Measurements from ENCODE around the gene MYL4.
A peak's percentile ranks its signal among the peaks of the same experiment; 100 is the strongest.
"Not testable (repeated sequence)": the region's sequence is repeated elsewhere in the genome, so short reads cannot be mapped to it uniquely, and the experiment has no call there.

The MYL4 gene

DNA sequence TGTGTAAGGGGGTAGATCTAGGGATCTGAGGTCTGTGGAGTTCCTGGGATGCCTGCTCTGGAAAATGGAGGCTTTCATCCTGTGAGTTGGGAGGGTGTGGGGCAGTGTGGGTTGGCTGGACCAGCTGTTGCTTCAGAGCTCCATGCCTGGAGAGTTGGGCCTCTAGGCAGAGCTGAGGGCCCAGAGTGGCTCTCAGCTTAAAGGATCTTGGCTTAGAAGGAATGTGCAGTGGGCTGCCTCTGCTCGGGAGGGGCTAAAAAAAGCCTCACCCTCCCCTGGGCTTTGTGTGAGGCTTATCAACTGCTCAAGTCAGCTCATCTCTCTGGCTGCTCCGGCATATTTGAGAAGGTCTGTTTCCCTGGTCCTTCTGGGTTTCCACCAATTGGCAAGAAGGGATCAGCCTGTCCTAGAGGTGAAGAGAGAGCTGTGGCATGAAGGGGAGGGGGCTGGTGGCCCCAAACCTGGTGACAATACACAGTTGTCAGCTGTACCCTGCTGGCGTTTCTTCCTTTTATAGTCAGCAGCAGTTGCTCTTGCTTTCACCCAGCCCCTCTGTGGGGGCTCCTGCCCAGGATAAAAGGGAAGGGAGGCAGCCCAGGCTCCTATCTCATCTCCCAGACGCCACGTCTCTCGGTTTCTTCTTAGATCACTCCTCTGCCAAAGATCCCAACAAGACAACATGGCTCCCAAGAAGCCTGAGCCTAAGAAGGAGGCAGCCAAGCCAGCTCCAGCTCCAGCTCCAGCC, at the start of gene MYL4:
Gene MYL4 (plus strand): TSS at position 605 of the 745 bp plus-strand sequence. CDS start 75 bp downstream, at position 680.
- DNase-seq = no peak
- ATAC-seq = no peak

DNA sequence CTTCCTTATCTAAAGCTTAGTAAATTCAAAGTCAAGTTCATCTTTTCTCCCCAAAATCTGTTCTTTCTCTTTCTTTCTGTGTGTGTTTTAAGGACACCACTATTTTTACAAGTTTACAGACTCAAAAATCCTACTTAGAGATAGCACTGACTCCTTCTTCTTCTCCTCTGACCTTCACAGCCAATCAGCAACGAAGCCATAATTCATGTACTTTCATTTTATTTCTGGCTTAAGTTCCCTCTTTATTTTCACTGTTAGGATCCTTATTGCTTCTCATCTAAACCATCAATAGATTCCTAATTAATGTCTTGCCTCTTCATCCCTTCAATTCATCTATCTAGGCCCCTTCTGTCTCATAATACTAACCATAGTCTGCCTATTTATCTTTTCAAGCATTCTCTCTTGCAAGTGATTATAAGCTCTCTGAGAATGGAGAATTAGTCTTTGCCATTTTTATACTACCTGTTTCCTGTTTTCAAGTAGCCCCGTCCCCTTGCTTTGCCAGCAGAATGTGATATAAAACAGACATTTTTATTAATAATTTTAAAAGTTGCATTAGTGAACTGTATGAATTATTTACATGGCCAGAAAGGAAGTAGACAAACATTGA, 47.0 kb upstream of the MYL4 start:
- ATAC-seq (no peak), DNase-seq (no peak)

DNA sequence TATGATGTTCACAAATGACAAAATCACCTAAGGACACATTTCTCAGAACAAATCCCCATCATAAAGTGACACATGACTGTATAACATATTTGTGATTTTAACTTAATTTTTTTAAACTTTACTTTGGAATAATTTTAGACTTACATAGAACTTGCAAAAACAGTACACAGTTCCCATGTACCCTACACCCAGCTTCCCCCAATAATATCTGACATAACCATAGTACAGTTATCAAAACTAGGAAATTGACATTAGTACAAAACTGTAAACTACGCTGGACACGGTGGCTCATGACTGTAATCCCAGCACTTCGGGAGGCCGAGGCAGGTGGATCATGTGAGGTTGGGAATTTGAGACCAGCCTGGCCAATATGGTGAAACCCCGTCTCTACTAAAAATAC, 44.9 kb upstream of the MYL4 start:
- DNase-seq (no peak), ATAC-seq (no peak)

DNA sequence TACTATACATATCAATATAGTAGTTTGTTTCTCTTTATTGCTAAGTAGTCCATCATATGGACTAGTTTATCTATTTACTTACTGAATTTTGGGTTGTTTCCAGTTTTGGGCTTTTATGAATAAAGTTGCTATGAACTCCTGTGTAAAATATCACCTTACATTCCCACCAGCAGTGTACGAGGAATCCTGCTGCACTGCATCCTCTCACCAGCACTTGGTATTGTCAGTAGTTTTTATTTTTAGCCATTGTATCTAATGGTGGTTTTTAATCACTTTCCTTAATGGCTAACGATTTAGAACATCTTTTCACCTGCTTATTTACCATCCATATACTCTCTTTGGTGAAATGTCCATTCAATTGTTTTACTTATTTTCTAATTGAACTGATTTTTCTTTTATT, 44.0 kb upstream of the MYL4 start:
- no peak for ATAC-seq
- DNase-seq = no peak

DNA sequence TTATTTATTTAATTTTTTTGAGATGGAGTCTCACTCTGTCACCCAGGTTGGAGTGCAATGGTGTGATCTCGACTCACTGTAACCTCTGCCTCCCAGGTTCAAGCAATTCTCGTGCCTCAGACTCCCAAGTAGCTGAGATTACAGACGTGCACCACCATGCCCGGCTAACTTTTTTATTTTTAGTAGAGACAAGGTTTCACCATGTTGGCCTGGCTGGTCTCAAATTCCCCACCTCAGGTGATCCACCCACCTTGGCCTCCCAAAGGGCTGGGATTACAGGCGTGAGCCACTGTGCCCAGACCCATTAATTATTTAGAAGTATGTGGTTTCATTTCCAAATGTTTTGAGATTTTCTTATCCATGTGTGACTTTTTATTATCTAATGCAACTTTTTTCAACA, 42.3 kb upstream of the MYL4 start:
- not testable (repeated sequence) for DNase-seq, ATAC-seq

DNA sequence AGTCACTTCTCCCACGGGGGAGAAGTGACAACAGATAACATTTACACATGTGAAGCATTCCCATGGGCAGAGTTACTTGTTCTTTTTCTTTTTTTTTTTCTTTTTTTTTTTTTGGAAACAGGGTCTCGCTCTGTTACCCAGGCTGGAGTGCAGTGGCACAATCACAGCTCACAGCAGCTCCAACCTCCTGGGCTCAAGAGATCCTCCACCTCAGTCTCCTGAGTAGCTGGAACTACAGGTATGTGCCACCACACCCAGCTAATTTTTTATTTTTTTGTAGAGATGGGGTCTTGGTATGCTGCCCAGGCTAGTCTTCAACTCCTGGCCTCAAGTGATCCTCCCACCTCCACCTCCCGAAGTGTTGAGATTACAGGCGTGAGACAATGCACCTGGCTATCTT, 40.3 kb upstream of the MYL4 start:
- ATAC-seq, DNase-seq: not testable (repeated sequence)

DNA sequence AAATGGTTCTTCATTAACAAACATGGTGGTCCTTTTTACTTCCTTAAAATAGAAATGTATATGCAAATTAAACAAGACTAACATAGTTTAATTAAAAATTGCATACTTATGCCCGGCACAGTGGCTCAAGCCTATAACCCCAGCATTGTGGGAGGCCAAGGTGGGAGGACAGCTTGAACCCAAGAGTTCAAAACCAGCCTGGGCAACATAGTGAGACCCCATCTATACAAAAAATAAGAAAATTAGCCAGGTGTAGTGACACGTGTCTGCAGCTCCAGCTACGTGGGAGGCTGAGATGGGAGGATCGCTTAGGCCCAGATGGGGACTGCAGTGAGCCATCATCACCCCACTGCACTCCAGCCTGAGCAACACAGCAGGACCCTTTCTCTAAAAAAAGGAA, 38.4 kb upstream of the MYL4 start:
- no peak for ATAC-seq

DNA sequence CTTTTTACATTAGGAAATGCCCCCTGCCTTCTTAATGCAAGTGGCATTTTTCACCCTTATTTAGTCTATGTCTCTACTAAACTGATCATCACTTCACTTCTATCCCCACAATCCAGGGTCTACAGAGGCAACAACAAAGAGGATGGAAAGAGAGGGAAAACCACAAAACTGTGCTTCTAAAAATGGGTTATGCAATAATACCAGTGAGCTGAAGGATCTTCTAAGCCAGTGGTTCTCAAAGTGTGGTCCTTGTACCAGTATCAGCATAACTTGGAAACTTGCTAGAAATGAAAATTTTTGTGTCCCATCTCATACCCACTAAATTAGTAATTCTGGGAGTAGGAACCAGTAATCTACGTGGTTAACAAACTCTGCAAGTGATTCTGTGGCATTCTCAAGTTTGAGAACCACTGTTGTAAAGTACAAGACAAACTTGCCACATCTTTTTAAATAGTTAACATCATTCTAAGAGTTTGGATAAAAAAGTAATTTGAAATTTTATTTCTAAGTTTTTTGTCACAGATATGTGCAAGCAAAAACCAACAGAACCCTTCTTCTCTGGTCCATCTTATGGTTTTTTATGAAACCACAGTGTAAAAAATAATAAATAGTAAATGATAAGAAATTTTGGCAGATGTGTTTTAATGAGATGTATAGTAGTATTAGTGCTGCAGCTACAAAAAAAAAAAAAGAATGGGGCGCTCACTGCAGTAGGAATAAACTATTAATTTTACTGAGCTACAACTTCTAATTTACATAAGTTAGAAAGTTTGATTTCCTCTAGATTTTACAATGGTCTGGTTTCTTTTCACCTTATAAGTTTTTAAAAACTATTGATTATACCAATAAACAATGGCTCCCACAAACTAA, 36.2 kb upstream of the MYL4 start:
- DNase-seq (no peak), ATAC-seq (no peak)

More for the DNA sequence above, 38.4 kb upstream of the MYL4 start:
- no peak for DNase-seq

DNA sequence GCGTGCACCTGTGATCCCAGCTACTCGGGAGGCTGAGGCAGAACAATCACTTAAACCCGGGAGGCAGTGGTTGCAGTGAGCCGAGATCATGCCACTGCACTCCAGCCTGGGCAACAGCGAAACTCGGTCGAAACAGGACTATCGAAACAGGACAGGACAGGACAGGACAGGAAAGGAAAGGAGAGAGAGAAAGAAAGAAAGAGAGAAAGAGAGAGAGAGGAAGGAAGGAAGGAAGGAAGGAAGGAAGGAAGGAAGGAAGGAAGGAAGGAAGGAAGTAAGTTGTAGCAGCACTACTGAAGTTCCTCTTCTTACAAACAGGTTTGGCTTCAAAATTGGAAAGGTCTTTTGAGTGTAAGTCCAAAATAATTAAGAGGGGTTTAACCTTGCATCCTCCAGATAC, 34.3 kb upstream of the MYL4 start:
- ATAC-seq, DNase-seq: not testable (repeated sequence)

DNA sequence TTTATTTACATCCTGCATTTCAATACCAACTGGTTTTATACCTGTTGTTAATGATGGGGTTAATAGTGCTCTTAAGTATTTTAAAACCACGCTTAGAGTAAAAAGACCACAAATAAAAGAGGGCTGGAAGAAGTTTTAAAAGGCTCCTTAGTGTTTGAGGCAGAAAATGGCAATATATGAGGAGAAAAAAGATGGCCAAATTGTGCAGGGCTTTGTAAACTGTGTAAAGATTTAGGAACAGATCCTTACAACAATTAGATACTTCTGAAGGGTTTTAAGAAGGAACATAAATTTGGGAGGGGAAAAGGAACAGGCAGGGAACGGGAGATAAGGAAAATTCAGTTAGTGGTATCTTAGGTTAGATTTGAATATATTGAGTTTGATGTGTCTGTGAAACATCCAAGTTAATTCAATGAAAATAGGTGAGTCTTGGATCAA, 32.7 kb upstream of the MYL4 start:
- no peak for ATAC-seq

DNA sequence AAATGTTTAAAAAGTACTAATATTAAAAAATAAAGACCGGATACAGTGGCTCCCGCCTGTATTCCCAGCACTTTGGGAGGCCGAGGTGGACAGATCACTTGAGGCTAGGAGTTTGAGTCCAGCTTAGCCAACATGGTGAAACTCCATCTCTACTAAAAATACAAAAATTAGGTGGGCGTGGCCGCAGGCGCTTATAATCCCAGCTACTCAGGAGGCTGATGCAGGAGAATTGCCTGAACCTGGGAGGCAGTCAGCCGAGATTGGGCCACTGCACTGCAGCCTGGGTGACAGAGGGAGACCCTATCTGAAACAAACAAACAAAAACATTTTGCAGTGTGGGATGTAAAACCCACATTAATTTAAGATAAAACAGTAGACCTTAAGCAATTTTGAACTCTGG, 31.9 kb upstream of the MYL4 start:
- ATAC-seq = no peak
- no peak for DNase-seq

More for the DNA sequence above, 32.7 kb upstream of the MYL4 start:
- no peak for DNase-seq

DNA sequence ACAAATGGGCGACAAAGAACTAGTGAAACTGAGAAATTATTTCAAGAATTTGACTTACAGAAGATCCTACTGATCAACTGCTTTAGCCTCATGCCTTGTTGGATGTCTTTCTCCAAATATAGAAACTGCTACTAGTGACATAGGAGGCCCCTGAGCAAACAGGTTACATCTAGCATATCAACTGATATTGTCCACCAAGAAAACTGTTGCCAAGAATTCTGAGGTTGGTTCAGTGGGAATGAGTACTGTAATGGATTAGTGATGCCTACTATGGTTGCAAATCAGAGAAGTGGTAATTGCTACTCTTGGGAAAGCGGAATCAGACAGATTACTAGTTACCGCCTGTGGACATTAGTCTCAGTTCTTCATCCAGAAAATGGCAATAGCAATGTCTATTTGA, 30.0 kb upstream of the MYL4 start:
- ATAC-seq = no peak
- DNase-seq = no peak

DNA sequence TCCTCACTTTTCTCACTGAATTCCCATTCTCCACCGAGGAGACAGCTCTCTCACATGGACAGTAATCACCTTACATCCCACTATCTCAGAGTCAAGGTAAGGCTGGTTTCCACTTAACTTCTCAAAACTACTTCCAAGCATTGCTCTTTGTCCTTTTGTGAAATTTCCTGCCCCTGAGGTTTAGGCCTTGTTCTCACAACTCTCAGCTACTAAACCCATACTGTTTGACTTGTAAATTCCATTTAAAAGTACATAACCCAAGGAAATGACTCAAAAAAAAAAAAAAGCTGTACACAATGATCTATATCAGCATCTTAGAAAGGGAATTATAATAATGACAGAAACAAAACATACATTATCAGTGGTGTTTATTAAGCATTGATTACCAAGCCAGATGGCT, 28.8 kb upstream of the MYL4 start:
- no peak for ATAC-seq
- DNase-seq = no peak

DNA sequence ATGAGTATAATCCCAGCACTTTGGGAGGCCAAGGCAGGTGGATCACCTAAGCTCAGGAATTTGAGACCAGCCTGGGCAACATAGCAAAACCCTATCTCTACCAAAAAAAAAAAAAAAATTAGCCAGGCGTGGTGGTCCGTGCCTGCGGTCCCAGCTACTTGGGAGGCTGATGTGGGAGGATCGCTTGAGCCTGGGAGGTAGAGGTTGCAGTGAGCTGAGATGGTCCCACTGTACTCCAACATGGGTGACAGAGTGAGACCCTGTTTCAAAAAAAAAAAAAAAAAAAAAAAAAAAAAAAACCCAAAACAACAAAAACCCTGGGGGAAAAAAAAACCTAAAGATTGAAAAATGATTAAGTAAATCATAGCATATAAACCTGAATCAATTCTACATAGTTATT, 28.2 kb upstream of the MYL4 start:
- not testable (repeated sequence) for ATAC-seq, DNase-seq

DNA sequence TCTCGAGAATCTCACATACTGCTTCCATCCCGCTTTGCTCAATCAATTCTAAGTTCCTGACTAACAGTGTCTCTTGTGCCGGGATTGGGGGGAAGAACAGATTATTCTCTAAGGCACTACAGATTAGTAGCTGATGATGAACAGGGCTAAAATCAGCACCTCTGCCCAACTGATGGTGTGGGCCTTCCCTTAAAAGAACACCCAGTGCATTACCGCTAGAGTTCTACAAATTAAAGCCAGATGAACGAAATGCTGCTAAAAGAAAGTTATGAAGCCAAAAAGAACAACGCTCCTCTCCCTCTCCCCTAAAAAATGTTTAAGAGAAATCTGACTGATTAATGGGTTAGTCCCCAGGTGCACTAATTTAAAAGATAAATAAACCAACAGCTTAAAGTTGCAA, 24.5 kb upstream of the MYL4 start:
- DNase-seq (no peak), ATAC-seq (no peak)

DNA sequence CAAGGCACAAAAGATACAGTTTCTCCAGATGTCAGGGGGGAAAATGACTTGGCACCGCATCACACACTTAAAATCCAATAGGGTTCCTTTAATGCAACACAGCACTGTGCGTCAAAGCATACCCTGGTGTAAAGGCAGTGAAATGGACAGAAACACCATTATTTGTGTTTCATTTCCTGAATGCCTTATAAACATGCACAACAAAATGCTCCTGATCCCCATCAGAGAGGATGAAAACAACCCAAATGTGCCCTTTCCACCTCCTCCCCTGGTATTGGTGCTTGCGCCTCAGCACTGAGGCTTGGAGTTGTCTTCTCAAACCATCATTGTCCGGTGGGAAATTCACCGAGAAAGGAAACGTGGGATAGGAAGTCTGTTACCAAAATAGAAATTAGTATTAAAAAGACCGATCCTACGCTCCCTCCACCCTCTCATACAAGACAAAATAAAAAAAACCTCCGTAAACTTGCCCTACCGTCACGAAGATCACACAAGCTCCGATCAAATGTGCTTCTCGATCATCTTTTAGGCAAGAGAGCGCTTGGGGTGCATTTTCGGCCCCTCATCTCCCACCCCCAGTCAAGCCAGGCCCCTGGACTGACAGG, 20.8 kb upstream of the MYL4 start:
- no peak for DNase-seq

DNA sequence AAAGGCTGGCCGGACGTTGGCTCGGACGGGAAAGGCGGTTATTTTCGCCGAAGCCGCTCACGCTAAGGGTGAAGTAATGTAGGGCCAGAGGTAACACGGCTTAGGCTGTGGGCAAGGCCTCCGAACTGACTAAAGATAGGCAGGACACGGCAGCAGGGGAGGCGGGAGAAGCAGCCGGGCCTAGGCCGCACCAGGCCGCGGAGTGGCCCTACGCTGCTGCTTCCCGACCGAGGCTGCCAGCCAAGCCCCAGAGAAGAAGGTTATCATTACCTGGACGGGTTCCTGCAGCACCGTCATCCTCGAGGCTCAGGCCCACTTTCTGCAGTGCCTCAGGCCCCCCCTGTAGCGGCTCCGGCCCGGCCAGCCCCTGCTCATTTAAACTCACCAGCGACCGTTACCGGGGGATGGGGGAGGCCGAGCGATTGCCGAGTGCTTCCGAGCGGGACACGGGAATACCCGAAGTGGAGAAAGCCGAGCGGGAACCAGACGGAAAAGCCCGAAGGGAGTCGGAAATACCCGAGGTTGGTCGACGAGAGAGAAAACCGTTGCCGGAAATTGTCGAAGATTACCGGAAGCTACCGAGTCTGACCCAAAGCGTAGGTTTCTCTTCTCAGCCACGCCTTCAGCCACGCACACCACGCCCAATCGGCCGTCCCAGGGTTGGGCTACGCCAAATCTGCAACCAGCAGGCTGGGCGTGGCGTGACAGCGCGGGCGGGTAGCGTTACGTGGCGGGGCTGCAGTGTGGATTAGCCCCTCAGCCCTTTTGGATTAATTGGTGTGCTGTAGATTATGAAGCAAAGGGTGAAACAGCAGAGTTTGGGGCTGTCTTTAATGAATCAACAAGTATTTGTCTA, 20.0 kb upstream of the MYL4 start, which contains the start of gene CDC27:
Gene CDC27 (minus strand): TSS at position 420 of the 856 bp plus-strand sequence. CDS start 123 bp downstream, at position 297.
- DNase-seq (peak; percentile 100), ATAC-seq (peak; percentile 97)

More for the DNA sequence above, 20.8 kb upstream of the MYL4 start:
- ATAC-seq = no peak

DNA sequence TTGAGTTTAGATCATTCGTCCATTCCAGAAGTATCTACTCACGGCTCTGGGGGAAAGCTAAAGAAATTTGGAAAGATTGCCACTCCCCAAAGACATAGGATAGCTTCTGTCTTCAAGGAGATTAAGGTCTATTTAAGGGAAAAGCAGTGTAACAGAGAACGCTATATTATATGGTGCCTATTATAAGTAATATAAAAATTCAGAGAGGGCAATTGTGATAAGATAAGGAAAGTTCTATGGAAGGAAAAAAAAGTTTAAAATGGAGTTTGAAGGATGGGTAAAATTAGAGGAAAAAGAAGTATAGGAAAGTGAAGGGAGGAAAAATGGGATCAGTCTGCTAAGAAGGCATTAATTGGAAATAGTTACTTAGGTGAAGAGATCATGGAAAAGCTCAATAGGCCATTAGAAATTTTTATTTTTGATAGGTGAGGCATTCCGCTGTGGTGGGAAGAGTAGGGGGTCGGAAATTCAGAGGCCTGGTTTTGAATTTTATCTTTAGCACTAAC, 19.4 kb upstream of the MYL4 start:
- ATAC-seq (no peak), DNase-seq (no peak)

DNA sequence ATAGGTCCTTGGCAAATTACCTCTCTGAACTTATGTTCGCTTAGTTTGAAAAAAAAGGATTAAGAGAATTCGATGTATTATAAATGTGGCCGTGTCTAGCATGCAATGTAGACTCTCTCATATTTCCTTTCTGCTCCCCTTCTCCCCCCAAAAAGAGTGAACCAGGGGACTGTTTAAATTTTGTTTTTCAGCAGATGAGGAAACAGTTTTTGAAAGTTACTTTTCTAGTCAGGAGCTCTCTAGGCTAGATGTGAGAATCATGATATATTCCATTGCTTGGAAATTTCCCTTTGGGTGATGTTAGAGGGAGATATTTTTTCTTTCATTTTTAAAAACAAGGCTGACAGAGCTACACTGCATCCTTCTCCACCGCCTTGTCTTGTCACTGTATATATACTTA, 18.9 kb upstream of the MYL4 start:
- ATAC-seq (no peak), DNase-seq (no peak)

DNA sequence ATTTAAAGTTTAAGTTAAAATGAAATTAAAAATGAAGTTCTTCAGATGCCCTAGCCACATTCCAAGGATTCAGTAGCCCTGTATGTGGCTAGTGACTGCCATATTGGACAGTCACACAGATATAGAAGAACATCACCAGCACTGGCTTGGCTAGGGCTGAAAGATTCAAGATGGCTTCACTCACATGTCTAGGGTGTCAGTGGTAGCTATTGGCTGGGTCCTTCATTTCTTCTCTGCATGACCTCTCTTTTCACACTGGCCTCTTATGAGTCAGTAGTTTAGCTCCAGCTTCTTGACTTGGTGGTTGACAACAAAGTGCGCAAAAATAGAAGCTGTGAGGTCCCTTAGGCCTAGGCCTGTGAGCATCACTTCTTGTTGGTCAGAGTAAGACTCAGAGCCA, 18.4 kb upstream of the MYL4 start:
- no peak for DNase-seq
- ATAC-seq = no peak

DNA sequence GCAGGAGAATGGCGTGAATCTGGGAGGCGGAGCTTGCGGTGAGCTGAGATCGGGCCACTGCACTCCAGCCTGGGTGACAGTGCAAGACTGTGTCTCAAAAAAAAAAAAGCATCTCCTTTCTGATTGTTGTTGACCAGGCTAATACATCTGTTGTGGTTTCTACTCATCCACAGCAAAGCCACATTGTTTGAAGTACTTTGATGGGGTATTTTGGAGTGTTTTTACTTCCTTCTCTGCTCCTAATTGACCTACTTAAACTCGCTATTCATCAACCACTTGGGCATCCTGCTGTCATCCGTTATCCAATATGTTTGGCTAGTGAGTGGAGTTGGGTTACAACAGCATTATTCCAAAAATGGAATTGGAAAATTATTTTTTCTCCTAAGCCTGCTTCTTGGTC, 16.6 kb upstream of the MYL4 start:
- ATAC-seq (no peak), DNase-seq (no peak)
